Caco-2 (cell line): ENCODE data around the gene MRPL52. TPM values are rescaled to one million over a fixed set of nuclear protein-coding genes. Genes with fewer than 3 reads are reported as not detected.

Experiments used
- BruUV-seq: library from RNA; stranded (reverse); fragments of 400-500 nt; replicated peaks from 2 replicates; lab custom pipeline; 2021; lab: Mats Ljungman, UMichigan
- CTCF ChIA-PET: fragments of 300-600 bp; sonication (Branson Sonifier 250); formaldehyde crosslinking; loops from one replicate; lab custom pipeline; 2022; ENCODE audit warnings: antibody characterized with exemption; lab: Charles Lee
- POLR2A ChIA-PET: fragments of 300-600 bp; sonication (Branson Sonifier 250); formaldehyde crosslinking; loops from one replicate; lab custom pipeline; 2022; ENCODE audit warnings: antibody characterized with exemption; lab: Charles Lee
- DNase-seq, 2 experiments: peaks; one replicate each; pipeline versions ENCODE4 v3.0.0 to v3.0.0-alpha.2; 2020 to 2022
- H3K27me3 ChIP-seq: replicated peaks from 2 replicates; pipeline ENCODE4 v1.6.0; 2011; ENCODE audit warnings: low read length; ENCODE audit not compliant: control insufficient read depth, insufficient read depth
- H3K36me3 ChIP-seq: 2 replicates; pipeline ENCODE4 v1.5.1; 2011; ENCODE audit warnings: low read length; ENCODE audit not compliant: control insufficient read depth, insufficient read depth
- H3K4me1 ChIP-seq: fragments of 250-450 bp; sonication (Bioruptor Pico); 2 replicates; pipeline ENCODE4 v1.5.1; 2020; ENCODE audit warnings: mild to moderate bottlenecking
- H3K4me3 ChIP-seq: 2 replicates; pipeline ENCODE4 v1.5.1; 2011; ENCODE audit warnings: low read depth, mild to moderate bottlenecking, control low read depth, low read length
- H3K9me3 ChIP-seq: fragments of 250-450 bp; sonication (Bioruptor Pico); 2 replicates; pipeline ENCODE4 v1.5.1; 2020; ENCODE audit warnings: mild to moderate bottlenecking, moderate library complexity
- H3K27ac Mint-ChIP-seq: one replicate; pipeline ENCODE4 v1.8.0; 2022; ENCODE audit warnings: mixed read lengths; ENCODE audit not compliant: unreplicated experiment
- H3K27me3 Mint-ChIP-seq: one replicate; pipeline ENCODE4 v1.8.0; 2022; ENCODE audit warnings: mixed read lengths; ENCODE audit not compliant: insufficient read depth, unreplicated experiment
- H3K36me3 Mint-ChIP-seq: one replicate; pipeline ENCODE4 v1.8.0; 2022; ENCODE audit warnings: mild to moderate bottlenecking, mixed read lengths; ENCODE audit not compliant: insufficient read depth, unreplicated experiment
- H3K4me1 Mint-ChIP-seq: one replicate; pipeline ENCODE4 v1.8.0; 2022; ENCODE audit warnings: low read depth, mixed read lengths; ENCODE audit not compliant: unreplicated experiment
- H3K4me3 Mint-ChIP-seq: one replicate; pipeline ENCODE4 v1.8.0; 2022; ENCODE audit warnings: mild to moderate bottlenecking, moderate library complexity, mixed read lengths; ENCODE audit not compliant: unreplicated experiment
- H3K9me3 Mint-ChIP-seq: one replicate; pipeline ENCODE4 v1.8.0; 2022; ENCODE audit warnings: mixed read lengths; ENCODE audit not compliant: unreplicated experiment
- CTCF ChIP-seq, 2 experiments: fragments of 200-600 bp in 1 of 2; IDR thresholded peaks; 1 replicate in 1 of 2; 2 replicates in 1 of 2; pipeline versions ENCODE4 v1.5.1 to v1.8.0; 2011 to 2022; ENCODE audit warnings: antibody characterized with exemption in 1 of 2, control low read depth in 1 of 2, inconsistent platforms in 1 of 2, low read depth in 1 of 2, low read length in 1 of 2, mild to moderate bottlenecking in 1 of 2, moderate library complexity in 1 of 2; ENCODE audit not compliant: insufficient read depth in 1 of 2, severe bottlenecking in 1 of 2, unreplicated experiment in 1 of 2
- intact Hi-C: fragments of 100-400 bp; cut with micrococcal nuclease; formaldehyde crosslinking; loops from one replicate; pipeline ENCODE4 v1.10.0; 2022; ENCODE audit not compliant: unreplicated experiment
- total RNA-seq: library from RNA; stranded (reverse); gene quantifications from 2 replicates; pipeline ENCODE4 v1.2.3, GENCODE V29; 2022

Gene MRPL52
- total RNA-seq, 1 experiment from 2014 or later = 149 TPM

GRCh38 chr14:22878271-22879246, 48.9 kb downstream of the MRPL52 start:
- Histone ChIP-seq H3K36me3 (peaks cover 7% of the 10 kb centered on the region), H3K4me3 (no peak overlapping the region), H3K27me3 (no peaks in the 10 kb centered on the region), H3K9me3 (no peaks in the 10 kb centered on the region), H3K4me1 (peaks cover 16% of the 10 kb centered on the region)
- Mint-ChIP-seq H3K9me3 (no peaks in the 10 kb centered on the region), H3K4me1 (peaks cover 21% of the 10 kb centered on the region), H3K36me3 (peaks cover 7% of the 10 kb centered on the region), H3K4me3 (no peak overlapping the region), H3K27me3 (no peaks in the 10 kb centered on the region), H3K27ac (peak overlapping the region; percentile 53)
- CTCF ChIA-PET = interaction anchor here (0.7 to 1.4 kb wide), 3 partner anchors 22 to 51 kb away, joined by 3 to 4 read pairs (median 3); partner anchors contain the start of gene PRMT5
- intact Hi-C loops = no loop called here
- DNase-seq = no peak
- POLR2A ChIA-PET = no interaction called here
- TF ChIP-seq CTCF (IDR thresholded peaks at IDR 0.05; ENCODE audit: insufficient read depth in 1 of 2, low read depth in 1 of 2, low read length in 1 of 2, severe bottlenecking in 1 of 2, unreplicated experiment in 1 of 2) = no peak
- no TSS peak for BruUV-seq

GRCh38 chr14:22882064-22882463, 52.4 kb downstream of the MRPL52 start:
- Mint-ChIP-seq H3K4me3 (no peak overlapping the region), H3K27me3 (no peaks in the 10 kb centered on the region), H3K9me3 (no peaks in the 10 kb centered on the region), H3K4me1 (peaks cover 21% of the 10 kb centered on the region), H3K27ac (no peak overlapping the region), H3K36me3 (peaks cover 7% of the 10 kb centered on the region)
- no peak overlapping the region for H3K4me3 ChIP-seq
- H3K36me3 ChIP-seq = no peaks in the 10 kb centered on the region; the same call in 1 of the 2 replicates
- intact Hi-C loops = no loop called here
- H3K4me1 ChIP-seq = peaks cover 16% of the 10 kb centered on the region
- no peaks in the 10 kb centered on the region for H3K9me3 ChIP-seq
- DNase-seq = no peak
- ChIA-PET CTCF (interaction anchor here (0.9 to 1.4 kb wide), 2 partner anchors 9 to 10 kb away, joined by 6 to 7 read pairs; no protein-coding TSS in a partner anchor), POLR2A (no interaction called here)
- no TSS peak for BruUV-seq
- H3K27me3 ChIP-seq = no peaks in the 10 kb centered on the region
- no peak for TF ChIP-seq CTCF (IDR thresholded peaks at IDR 0.05; ENCODE audit: insufficient read depth in 1 of 2, low read depth in 1 of 2, low read length in 1 of 2, severe bottlenecking in 1 of 2, unreplicated experiment in 1 of 2)

GRCh38 chr14:22882529-22883172, 53.0 kb downstream of the MRPL52 start:
- Mint-ChIP-seq H3K4me3 (no peak overlapping the region), H3K9me3 (no peaks in the 10 kb centered on the region), H3K4me1 (peaks cover 21% of the 10 kb centered on the region), H3K36me3 (peaks cover 11% of the 10 kb centered on the region), H3K27ac (peak overlapping the region; percentile 40), H3K27me3 (no peaks in the 10 kb centered on the region)
- no peaks in the 10 kb centered on the region for H3K27me3 ChIP-seq
- POLR2A ChIA-PET = interaction anchor here (1.0 kb wide), 1 partner anchor 61 kb away, joined by 5 read pairs; no protein-coding TSS in a partner anchor
- BruUV-seq = no TSS peak
- intact Hi-C loops = no loop called here
- peak; percentile 48 to 54 for DNase-seq
- TF ChIP-seq CTCF (IDR thresholded peaks at IDR 0.05; ENCODE audit: insufficient read depth in 1 of 2, low read depth in 1 of 2, low read length in 1 of 2, severe bottlenecking in 1 of 2, unreplicated experiment in 1 of 2) = no peak
- peaks cover 16% of the 10 kb centered on the region for H3K4me1 ChIP-seq
- no peaks in the 10 kb centered on the region; the same call in 1 of the 2 replicates for H3K36me3 ChIP-seq
- H3K9me3 ChIP-seq = no peaks in the 10 kb centered on the region
- CTCF ChIA-PET = interaction anchor here (0.6 to 1.8 kb wide), 6 partner anchors 10 to 449 kb away, joined by 3 to 7 read pairs (median 5); no protein-coding TSS in a partner anchor
- no peak overlapping the region for H3K4me3 ChIP-seq
